Bronchial smooth muscle cell (primary cell): ENCODE data around the gene CCIN. TPM values are rescaled to one million over a fixed set of nuclear protein-coding genes. Genes with fewer than 3 reads are reported as not detected.

ENCODE experiments used
- total RNA-seq: library from RNA; depleted of rRNA; stranded (reverse); fragments of >200 nt; gene quantifications from 2 replicates; pipeline ENCODE4 v1.2.1, GENCODE V29; 2014

The CCIN gene
- 0.79 and 2.8 TPM in 2 replicates for total RNA-seq

GRCh38 chr9:36169166-36169565, at the start of gene CCIN:
Gene CCIN (plus strand): TSS chr9:36169388. CDS start chr9:36169503, 115 bp downstream.

GRCh38 chr9:36136272-36136893, 32.8 kb upstream of the CCIN start, which contains the start of gene GLIPR2:
Gene GLIPR2 (plus strand): TSS chr9:36136733. CDS start chr9:36136779, 46 bp downstream.

DNA sequence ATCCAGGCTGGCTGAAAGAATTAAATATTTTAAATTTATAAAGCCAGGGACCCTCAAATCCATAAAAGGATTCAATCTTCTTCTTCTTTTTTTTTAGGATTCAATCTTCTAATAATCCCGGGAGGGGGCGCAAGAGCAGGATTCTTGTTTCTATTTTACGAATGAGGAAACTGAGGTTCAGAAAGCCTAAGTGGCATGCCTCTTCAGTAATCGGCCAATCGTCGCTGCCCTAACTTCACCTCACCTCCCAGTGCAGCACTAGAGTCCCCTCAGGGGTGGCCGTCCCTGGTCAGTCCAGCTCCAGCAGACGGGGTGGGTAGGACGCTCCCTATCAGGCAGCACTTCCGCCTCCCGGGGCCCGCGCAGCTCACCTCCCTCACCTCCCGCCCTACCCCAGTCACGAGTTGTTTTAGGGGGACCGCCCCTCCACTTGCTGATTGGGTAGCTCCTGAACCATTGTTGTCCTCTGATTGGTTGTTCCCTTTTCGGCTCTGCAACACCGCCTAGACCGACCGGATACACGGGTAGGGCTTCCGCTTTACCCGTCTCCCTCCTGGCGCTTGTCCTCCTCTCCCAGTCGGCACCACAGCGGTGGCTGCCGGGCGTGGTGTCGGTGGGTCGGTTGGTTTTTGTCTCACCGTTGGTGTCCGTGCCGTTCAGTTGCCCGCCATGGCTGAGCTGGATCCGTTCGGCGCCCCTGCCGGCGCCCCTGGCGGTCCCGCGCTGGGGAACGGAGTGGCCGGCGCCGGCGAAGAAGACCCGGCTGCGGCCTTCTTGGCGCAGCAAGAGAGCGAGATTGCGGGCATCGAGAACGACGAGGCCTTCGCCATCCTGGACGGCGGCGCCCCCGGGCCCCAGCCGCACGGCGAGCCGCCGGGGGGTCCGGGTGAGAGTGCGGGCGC, 21.5 kb downstream of the CCIN start, which contains the start of gene CLTA:
Gene CLTA (plus strand): TSS at position 534 of the 902 bp plus-strand sequence. CDS start 136 bp downstream, at position 670.

Other genes starting within 250 kb of the CCIN start
- not detected in 2 replicates for gene OR2S2, start 211.2 kb upstream of the CCIN start, total RNA-seq
- gene RECK, start 132.5 kb upstream of the CCIN start, total RNA-seq, result 29.9 and 42.3 TPM in 2 replicates
- gene GLIPR2, start 32.7 kb upstream of the CCIN start, total RNA-seq, result 53.1 and 101 TPM in 2 replicates
- gene CLTA, start 21.5 kb downstream of the CCIN start, total RNA-seq, result 270 and 310 TPM in 2 replicates
- gene GNE, start 89.1 kb downstream of the CCIN start, total RNA-seq, result 15.1 and 26.1 TPM in 2 replicates
- 5.8 and 7.6 TPM in 2 replicates for gene RNF38, start 230.9 kb downstream of the CCIN start, total RNA-seq